HG03571 (cell line): ENCODE measurements around the gene DNAJA4.
"Not testable (repeated sequence)": the region's sequence is repeated elsewhere in the genome, so short reads cannot be mapped to it uniquely, and the experiment has no call there.

Experiments used
- ATAC-seq: cut with Tn5 transposase; IDR thresholded peaks from one replicate; pipeline ENCODE4 v1.9.1; 2021; ENCODE audit not compliant: unreplicated experiment

Gene DNAJA4

GRCh38 chr15:78243491-78243941 is 20.8 kb upstream of the DNAJA4 start:
- no peak for ATAC-seq

- no peak for ATAC-seq
These were observed 20.3 kb upstream of the DNAJA4 start for GRCh38 chr15:78244101-78244500.

GRCh38 chr15:78244893-78245292 is 19.5 kb upstream of the DNAJA4 start:
- ATAC-seq, result no peak

GRCh38 chr15:78245392-78245791 is 19.0 kb upstream of the DNAJA4 start:
- ATAC-seq, result not testable (repeated sequence)

- not testable (repeated sequence) for ATAC-seq
These were observed 18.3 kb upstream of the DNAJA4 start for GRCh38 chr15:78245976-78246620.

- no peak for ATAC-seq
These were observed 16.5 kb upstream of the DNAJA4 start for GRCh38 chr15:78247911-78248310.

DNA sequence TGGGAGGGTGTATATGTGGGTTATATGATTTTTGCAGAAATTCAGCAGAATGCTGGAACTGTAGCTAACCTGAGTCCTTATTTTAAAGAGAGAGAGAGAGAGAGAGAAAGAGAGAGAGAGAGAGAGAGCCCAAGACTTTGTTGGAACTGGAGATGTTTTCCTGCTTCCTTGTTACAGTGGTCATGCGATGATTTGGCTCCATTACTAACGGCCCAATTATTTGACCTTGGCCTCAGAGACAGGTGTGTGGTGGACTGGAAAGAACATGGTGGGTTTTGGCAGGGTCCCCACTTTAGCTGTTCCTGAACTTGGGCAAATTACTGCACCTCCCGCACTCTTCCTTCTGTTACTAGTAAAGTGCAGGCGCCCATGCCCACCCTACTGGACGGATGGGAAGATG is 15.2 kb upstream of the DNAJA4 start:
- no peak for ATAC-seq

DNA sequence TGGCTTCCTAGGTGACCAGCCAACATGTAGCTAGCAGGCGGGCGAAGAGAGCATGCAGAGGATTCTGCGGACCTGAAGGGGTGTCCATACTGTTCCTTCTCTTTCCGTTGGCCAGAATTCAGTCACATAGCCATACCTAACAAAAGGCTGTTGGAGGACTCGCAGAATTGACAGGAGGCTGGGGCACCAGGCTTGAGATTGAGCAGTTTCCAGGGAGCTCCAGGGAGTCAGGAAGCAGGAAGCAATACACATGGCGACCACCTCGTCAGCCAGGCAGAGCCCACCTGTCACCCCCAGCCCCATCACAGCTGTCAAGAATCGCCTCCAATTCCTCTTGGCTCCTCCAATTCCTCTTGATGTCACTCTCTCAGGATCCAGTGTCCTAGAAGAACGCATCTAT is 13.2 kb upstream of the DNAJA4 start:
- no peak for ATAC-seq

GRCh38 chr15:78255421-78256043 is 8.8 kb upstream of the DNAJA4 start:
- no peak for ATAC-seq

DNA sequence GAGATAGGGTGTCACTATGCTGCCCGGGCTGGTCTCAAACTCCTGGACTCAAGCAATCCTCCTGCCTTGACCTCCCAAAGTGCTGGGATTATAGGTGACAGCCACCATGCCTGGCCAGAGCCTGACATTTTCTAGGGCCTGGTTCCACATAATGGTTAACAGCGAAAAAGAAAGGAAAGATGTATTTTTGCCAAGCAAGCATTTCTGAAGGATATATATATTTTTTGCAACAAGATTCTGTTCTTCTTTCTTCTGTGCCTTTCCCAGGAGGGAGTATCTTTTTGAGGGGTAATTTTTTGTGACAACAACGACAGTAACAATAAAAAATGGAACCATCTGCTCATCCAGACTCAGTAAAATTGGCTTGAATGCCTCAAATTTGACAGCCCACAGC is 8.3 kb upstream of the DNAJA4 start:
- no peak for ATAC-seq

GRCh38 chr15:78257681-78258080 is 6.7 kb upstream of the DNAJA4 start:
- no peak for ATAC-seq

- no peak for ATAC-seq
These were observed 5.1 kb upstream of the DNAJA4 start for GRCh38 chr15:78259232-78259631.

GRCh38 chr15:78260489-78260888 is 3.9 kb upstream of the DNAJA4 start:
- no peak for ATAC-seq

GRCh38 chr15:78261062-78261461 is 3.3 kb upstream of the DNAJA4 start:
- no peak for ATAC-seq

DNA sequence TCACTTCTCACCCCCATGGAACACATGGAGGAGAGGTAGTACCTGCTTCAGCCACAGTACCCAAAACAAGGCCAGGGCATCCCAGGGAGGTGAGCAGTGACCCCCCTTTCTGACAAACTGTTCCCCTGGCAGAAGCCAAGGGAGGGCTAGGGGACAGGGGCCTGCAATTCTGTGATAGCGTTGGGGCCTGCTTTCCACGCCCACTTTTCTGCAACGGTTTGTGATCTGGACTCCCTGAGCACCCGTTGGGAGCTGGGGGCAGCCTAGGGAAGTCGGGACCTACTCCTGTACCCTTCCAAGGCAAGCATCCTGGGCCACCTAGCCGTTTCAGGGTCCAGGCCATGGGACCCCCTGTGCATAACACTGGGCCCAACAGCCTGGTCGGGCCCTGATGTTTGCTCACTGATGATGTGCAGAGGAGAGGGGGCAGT is 996 bp upstream of the DNAJA4 start:
- no peak for ATAC-seq

- ATAC-seq, result no peak
These were observed 457 bp upstream of the DNAJA4 start for GRCh38 chr15:78263907-78264303.

- no peak for ATAC-seq
These were observed 737 bp downstream of the DNAJA4 start for GRCh38 chr15:78265137-78265460.

GRCh38 chr15:78265752-78266224 is 1.4 kb downstream of the DNAJA4 start:
- ATAC-seq, result no peak

DNA sequence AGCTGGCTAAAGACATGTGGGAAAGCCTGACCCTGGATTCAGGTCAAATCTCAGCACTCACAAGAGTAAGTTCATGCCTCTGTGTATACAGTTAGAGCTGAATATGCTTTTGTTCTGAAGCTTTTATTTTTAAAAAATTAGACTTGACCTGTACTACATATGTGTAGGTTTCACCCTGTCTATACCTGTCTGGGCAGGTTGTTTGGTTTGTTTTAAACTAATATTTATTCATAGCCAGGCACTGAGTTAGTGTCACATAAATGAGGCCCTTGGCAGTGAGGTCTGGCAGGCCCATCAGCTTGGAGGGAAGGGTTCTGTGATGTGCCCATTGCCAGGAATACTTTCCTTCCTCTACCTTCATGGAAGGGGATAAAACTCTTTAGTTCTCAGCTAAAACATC is 1.9 kb downstream of the DNAJA4 start:
- ATAC-seq, result no peak

GRCh38 chr15:78266806-78267205 is 2.4 kb downstream of the DNAJA4 start:
- ATAC-seq, result no peak

- ATAC-seq, result no peak
These were observed 8.0 kb downstream of the DNAJA4 start for GRCh38 chr15:78272316-78272715.

DNA sequence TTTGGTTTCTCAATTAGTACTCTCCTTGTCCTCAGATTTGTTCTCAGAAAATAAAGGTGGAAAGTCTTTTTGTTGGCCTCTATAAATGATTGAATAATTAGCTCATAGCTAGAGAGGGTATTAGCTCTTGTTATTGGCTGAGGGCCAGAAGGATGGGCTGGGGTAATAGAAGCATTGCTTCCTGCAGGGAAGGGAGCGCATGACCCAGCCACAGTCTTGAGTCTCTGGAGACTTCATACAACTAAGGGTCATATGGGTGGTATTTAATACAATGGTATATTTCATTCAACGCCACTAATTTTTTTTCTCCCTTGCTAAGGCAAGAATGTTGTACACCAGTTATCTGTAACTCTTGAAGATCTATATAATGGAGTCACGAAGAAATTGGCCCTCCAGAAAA is 8.4 kb downstream of the DNAJA4 start:
- ATAC-seq, result no peak

DNA sequence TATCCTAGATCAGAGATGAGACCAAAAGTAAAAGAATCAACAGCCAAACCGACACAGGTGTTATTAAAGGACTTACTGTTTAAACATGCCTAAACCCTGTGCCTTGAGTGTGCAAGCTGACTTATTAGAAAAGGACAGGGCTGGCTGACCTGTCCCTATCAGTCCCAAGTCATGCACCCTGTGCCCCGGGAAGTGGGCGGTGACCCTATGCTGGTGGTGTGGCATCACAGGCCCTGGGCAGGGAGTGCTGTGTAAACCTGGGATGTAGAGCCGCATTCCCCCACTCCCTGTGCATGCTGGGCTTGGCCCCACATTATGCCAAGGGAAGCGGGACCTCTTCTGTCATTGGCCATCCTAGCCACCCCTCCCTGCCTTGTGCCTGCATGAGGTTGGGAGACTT is 10.6 kb downstream of the DNAJA4 start:
- no peak for ATAC-seq
